Left hindlimb (tissue), 1 donor: ENCODE measurements around the gene SUPT20HL1.
"Not testable (repeated sequence)": the region's sequence is repeated elsewhere in the genome, so short reads cannot be mapped to it uniquely, and the experiment has no call there.

Experiments
- DNase-seq: peaks from one replicate; pipeline ENCODE4 v3.0.0-alpha.2; 2018

SUPT20HL1 gene

GRCh38 chrX:24363432-24364181, 3.2 kb downstream of the SUPT20HL1 start:
- DNase-seq = not testable (repeated sequence)

- DNase-seq = no peak
These were observed 3.9 kb downstream of the SUPT20HL1 start for GRCh38 chrX:24364326-24364725.

GRCh38 chrX:24364851-24365538, 4.6 kb downstream of the SUPT20HL1 start:
- no peak for DNase-seq

- DNase-seq = not testable (repeated sequence)
These were observed 6.4 kb downstream of the SUPT20HL1 start for GRCh38 chrX:24366762-24367400.

GRCh38 chrX:24369816-24370215, 9.4 kb downstream of the SUPT20HL1 start:
- no peak for DNase-seq

- DNase-seq = peak; percentile 62
These were observed 11.0 kb downstream of the SUPT20HL1 start for GRCh38 chrX:24371391-24371972.

- DNase-seq = no peak
These were observed 11.8 kb downstream of the SUPT20HL1 start for GRCh38 chrX:24372021-24372763.

GRCh38 chrX:24375600-24376131, 15.2 kb downstream of the SUPT20HL1 start:
- DNase-seq = no peak

GRCh38 chrX:24376403-24376802, 16.0 kb downstream of the SUPT20HL1 start:
- DNase-seq = no peak

GRCh38 chrX:24377195-24377594, 16.8 kb downstream of the SUPT20HL1 start:
- no peak for DNase-seq

- no peak for DNase-seq
These were observed 17.6 kb downstream of the SUPT20HL1 start for GRCh38 chrX:24377911-24378468.

- DNase-seq = no peak
These were observed 18.3 kb downstream of the SUPT20HL1 start for GRCh38 chrX:24378706-24379105.

- DNase-seq = no peak
These were observed 20.1 kb downstream of the SUPT20HL1 start for GRCh38 chrX:24380262-24381187.

- DNase-seq = not testable (repeated sequence)
These were observed 21.9 kb downstream of the SUPT20HL1 start for GRCh38 chrX:24382315-24382714.

GRCh38 chrX:24387724-24388123, 27.3 kb downstream of the SUPT20HL1 start:
- DNase-seq = no peak

- no peak for DNase-seq
These were observed 30.9 kb downstream of the SUPT20HL1 start for GRCh38 chrX:24391389-24391788.

GRCh38 chrX:24391843-24392242, 31.4 kb downstream of the SUPT20HL1 start:
- no peak for DNase-seq

GRCh38 chrX:24392709-24393108, 32.3 kb downstream of the SUPT20HL1 start:
- no peak for DNase-seq

- peak; percentile 48 for DNase-seq
These were observed 35.3 kb downstream of the SUPT20HL1 start for GRCh38 chrX:24395775-24396174.

GRCh38 chrX:24396236-24396930, 35.9 kb downstream of the SUPT20HL1 start:
- DNase-seq = no peak
